ENCODE results near the gene GNAS-AS1.

Gene GNAS-AS1

DNA sequence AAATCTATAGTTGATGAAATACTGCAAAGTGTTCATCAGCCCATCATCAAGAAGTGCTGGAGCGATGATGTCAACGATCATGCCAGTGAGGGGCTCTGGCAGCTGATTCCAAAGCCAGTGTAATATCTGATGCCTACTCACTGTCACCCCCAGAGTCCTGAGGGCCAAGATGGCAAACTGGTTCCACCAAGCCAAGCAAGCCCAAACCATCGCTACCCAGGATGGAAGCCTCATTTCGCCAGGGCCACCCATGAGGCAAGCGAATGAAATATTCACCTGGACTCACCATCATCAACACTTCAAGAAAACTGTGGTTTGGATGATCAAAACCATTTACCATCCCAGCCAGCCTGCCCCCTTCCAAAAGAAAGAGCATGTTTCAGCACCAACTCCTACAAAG lies 76.5 kb downstream of the GNAS-AS1 start:
- no peak for DNase-seq (ENCODE audit: low read depth)
- no peak overlapping the region for H3K4me3 ChIP-seq (ENCODE audit: low read length)
- TF ChIP-seq, protein P1, sequence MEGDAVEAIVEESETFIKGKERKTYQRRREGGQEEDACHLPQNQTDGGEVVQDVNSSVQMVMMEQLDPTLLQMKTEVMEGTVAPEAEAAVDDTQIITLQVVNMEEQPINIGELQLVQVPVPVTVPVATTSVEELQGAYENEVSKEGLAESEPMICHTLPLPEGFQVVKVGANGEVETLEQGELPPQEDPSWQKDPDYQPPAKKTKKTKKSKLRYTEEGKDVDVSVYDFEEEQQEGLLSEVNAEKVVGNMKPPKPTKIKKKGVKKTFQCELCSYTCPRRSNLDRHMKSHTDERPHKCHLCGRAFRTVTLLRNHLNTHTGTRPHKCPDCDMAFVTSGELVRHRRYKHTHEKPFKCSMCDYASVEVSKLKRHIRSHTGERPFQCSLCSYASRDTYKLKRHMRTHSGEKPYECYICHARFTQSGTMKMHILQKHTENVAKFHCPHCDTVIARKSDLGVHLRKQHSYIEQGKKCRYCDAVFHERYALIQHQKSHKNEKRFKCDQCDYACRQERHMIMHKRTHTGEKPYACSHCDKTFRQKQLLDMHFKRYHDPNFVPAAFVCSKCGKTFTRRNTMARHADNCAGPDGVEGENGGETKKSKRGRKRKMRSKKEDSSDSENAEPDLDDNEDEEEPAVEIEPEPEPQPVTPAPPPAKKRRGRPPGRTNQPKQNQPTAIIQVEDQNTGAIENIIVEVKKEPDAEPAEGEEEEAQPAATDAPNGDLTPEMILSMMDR (conservative IDR thresholded peaks at IDR 0.05; ENCODE audit: low read depth, low read length) = no peak

GRCh38 chr20:58772786-58773185 lies 77.9 kb downstream of the GNAS-AS1 start:
- TF ChIP-seq, protein P1 (conservative IDR thresholded peaks at IDR 0.05; ENCODE audit: low read depth, low read length) = no peak
- no peak for DNase-seq (ENCODE audit: low read depth)
- H3K4me3 ChIP-seq (ENCODE audit: low read length) = no peak overlapping the region

Data from retinal pigment epithelial cell (primary cell).